HG03097 (cell line): Measurements from ENCODE around the gene EYS.

ENCODE experiments used
- ATAC-seq: cut with Tn5 transposase; IDR thresholded peaks from one replicate; pipeline ENCODE4 v1.9.1; 2021; ENCODE audit not compliant: unreplicated experiment, low FRiP score

Gene EYS

DNA sequence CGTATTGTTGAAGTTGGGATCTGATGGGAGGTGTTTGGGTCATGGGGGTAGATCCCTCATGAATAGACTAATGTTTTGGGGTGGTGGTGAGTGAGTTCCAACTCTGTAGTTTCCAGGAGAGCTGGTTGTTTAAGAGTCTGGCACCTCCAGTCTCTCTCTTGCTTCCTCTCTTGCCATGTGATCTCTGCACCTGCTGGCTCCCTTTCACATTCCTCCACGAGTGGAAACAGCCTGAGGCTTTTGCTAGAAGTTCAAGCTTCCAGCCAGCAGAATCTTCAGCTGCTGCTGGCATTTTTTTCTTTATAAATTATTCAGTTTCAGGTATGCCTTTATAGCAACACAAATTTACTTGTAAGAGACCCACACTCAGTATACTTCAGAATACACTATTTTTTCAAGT, 1021.6 kb downstream of the EYS start:
- ATAC-seq: no peak

DNA sequence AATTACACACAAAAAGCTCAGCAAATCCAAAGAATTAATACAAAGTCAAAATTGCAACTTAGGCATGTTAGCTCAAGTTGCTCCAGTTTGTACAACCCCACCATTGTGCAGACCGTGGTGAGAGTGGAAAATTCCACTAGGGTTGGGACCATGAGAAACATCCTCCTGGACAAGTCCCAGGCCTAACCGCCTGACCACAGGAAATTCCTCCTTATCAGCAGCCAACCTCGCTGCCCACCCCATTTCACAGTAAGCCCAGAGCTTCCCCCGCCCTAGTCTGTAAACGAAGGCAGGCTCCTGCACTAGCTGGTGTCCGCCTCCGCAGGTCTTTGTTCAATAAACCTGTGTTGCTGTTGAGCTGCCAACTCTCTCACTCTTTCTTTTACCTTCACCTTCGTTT, 1023.3 kb downstream of the EYS start:
- no peak for ATAC-seq

DNA sequence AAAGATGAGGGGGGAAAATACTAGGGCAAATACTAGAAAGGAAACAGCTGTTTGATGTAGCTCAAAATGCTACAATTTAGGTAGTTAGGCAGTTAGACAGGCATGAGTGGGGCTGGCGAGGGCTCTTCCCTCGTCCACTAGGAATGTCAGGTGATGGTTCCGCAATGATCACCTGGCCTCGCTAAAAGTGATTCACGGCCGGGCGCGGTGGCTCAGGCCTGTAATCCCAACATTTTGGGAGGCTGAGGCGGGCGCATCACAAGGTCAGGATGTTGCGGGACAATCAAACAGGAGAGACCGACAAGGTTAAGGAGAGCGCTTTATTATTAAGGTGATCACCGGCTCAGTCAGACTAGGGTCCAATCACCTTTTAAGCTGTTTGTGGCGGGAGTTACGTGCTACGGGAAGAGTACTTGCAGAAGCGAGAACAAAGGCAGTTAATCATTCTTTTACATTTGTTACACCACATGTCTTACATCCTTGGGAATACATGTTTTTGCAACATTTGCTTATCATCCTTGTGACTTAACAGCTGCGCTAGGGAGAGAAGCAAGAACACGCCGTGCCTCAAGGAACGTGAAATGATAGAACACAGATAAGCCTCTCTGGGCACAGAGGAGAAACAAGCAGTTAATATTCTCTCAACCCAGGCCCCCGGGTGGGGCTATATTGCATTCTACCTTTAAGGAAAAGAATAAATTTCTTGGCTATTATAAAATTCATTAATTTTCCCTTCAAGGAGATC, 1025.4 kb downstream of the EYS start:
- ATAC-seq: no peak

DNA sequence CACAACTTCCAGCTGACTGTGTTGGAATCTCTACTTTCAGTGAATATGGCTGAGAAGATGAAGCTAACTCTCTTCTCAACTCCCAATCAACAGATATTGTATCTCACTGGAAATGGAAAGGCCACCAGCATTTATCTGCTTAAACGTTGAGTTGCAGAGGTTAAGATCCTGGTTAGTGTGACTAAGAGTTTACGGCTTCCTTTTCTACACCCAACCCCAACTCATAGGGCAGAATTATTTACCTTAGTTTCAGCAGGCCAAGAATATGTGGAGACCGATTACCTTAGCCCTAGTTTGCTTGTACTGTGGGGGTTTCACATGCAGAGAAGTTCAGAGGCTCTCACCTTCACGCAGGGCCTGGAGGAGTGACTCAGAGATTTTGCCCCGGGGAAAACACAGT, 1026.6 kb downstream of the EYS start:
- ATAC-seq: no peak

DNA sequence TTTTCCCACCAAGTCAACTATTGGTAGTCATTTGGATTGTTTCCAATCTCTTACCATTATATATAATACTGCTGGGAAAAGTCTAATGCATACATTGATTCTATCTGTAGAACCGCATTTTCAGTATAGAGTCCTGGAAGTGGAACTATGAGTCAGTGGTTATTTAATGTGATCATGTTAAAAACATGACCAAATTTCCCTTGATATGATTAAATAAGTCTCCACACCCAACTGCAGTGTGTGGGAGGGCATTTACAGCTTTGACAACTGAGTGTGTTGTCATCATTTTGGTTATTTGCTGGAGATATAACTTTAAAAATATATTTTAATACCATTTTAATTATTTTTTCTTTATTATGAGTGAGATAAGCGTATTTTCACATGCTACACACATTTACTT, 1027.6 kb downstream of the EYS start:
- ATAC-seq: no peak

DNA sequence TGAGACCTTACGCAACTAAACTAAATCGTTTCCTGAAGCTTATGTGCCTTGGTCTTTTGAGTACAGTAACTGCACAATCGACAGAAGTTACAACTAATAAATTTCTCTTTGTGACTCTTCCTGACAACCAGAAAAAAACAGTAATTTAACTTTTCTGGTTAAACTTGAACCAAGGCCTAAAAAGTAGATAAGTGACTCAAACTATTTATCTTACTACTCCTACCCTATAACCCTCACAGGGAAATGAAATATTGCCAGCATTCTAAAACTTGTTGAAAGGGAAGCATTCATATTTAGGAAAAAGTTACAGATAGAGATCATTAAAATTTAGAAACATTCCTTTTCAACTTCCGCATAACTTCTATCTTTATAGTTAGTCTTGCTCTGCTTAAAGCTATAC, 1034.4 kb downstream of the EYS start:
- ATAC-seq: no peak

DNA sequence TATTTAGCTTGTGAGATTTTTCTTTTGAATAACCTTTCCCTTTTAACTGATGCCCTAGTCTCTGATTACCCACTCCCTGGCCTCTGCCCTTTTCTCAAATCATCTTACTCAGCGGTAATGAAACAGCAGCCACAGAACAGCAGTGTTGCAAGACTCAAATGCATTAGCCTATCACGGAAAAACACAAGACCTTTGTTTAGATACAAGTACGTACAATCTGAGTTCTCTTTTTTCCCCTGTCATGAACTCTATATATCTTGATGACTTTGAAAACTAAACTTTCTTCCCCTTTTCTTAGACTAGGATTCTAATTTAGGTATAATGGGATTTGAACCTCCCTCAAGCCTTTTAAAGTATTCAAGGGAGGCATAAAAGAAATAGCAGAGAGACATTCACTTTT, 1034.9 kb downstream of the EYS start:
- ATAC-seq: no peak

DNA sequence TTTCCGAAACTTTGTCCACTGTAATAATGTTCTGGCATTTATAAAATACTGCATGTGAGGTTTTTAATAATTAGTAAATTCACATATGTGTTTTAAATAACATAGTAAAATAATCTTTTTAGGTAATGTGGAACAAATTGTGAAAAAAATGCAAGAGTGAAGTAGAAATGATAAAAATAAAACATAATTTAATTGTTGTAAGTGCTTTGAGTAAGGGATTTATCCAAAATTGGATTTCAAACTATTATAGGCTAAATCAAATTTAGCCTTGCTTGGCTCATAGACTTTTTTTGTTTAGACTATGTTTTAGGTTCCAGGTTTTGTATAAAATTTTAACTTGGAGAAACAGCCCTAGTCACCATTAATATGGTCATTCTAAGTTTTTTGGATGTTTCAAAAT, 1041.9 kb downstream of the EYS start:
- no peak for ATAC-seq

DNA sequence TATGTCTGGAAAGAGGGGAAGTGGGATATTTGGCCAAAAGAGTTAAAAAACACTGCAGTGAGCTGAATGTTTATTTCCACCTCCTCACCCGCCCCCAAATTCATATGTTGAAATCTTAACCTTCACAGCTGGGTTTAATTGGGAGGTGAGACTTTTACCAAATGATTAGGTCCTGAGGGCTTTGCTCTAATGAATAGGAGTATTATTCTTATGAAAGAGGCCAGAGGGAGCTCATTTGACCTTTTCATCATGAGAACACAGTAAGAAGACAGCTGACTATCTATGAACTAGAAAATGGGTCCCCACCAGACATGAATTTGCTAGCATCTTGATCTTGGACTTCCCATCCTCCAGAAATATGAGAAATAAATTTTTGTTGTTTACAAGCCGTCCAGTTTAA, 1042.5 kb downstream of the EYS start:
- ATAC-seq: no peak

DNA sequence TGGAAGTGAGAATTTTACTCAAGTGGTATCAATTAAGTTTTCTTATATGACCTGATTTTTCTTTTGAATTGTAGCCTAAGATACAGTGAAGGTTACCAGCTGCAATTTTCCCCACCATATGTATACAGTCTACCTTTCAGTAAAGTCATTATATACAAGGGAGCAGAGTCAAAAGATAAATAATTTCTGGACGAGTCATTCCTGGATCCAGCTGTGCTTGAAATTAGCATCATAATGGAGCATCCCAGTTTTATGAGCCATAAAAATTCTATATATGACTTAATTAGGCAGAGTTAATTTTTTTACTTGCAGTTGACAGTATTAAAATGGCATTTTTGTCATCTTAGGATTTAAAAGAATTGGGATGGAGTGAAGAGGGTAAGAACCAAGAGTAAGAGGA, 1063.0 kb downstream of the EYS start:
- no peak for ATAC-seq

DNA sequence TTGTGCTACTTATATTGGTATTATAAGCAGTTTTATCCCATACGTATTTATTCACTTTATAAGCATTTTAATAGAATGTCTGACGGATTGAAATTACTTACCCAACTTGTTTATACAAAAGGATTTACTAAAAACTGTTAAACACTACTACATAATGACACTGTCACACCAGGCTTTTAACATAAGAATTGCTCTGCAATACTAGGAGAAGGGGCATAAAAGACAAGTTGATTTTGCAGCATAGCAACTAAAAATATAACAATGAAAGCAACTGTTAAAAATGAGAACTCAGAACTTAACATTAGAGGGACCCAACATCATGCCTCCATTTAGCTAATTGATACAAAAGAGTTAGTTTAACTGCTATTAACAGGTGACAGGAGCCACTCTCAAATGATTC, 1076.1 kb downstream of the EYS start:
- no peak for ATAC-seq

DNA sequence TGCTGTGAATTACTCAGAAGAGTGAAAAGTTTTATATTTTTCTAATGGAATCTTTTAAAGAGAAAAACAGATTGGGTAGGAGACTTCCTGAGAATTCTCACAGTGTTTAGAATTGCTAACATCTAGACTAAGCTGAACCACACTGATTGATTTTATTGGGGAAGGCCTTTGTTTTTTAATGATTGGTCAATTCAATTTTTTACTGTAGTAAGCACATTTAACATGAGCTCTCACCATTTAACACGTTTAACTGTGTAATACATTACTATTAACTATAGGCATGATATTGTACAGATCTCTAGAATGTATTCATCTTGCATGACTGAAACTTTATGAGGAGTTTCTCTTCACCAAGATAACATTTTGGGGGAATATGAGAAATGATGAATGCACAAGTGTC, 1084.1 kb downstream of the EYS start:
- ATAC-seq: no peak

DNA sequence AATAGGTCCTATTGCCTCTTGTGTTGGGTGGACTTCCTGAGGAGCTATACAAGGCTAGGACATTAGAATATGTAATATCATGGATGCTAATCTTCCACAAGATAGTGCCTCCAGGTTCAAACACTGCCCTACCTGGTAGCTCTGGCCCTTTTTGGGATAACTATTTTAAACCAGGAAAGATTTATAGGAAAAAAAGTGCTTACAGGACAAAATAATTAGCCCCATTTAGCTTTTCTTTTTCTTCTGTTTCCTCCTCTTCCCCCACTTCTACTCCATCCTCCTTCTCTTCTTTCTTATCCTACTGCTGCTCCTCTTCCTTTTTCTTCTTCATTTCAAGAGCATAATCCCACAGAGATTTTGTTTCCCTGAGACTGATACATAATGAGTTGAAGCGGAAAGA, 1104.0 kb downstream of the EYS start:
- no peak for ATAC-seq

DNA sequence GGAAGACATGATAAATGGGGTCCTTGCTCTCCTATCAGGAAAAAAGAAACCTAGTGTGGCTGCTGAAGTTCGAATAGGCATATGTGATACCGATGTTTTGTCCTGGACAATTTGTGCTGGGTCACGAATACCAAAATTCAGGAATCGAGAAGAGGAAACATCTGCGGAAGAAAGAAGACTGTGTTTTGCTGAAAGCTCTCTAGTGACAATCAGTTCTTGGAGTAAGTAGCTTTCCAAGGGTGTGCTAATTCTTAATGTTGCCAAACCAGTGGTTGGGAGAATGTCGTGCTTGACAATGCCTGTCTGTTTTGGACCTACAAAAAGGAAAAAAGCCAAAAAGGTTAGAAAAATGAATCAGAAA, 1115.4 kb downstream of the EYS start:
- no peak for ATAC-seq

DNA sequence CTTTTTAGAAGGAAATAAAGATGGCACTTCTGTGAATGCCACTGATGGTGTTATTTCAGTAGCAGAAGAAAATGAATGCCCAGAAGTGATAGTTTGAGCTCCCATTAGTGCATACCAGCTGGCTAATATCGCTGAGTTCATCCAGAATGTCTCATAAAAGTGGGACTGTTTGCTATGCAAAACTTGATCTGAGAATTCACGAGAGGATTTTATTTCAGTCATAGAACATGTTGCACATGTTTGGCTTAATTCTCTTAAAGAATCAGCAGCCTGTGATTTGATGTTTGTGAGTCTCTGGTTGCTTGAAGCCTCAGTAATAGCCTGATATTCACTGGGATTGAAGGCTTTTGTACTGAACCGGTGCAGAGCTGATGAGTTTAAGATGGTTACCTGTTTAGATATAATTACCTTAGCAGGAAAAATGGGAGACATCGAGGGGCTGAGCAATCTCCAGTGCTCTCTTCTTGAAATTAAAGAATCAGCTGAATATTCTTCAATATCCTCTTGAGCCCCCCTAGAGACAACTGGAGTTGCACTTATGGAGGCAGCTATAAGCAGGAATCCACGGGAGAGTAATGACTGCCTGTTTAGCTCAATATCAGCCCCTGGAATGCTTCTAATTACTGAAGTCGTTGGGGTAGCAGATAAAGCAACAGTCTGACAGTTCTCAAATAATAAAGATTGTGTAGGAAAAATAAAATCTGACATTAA, 1115.9 kb downstream of the EYS start:
- ATAC-seq: no peak

DNA sequence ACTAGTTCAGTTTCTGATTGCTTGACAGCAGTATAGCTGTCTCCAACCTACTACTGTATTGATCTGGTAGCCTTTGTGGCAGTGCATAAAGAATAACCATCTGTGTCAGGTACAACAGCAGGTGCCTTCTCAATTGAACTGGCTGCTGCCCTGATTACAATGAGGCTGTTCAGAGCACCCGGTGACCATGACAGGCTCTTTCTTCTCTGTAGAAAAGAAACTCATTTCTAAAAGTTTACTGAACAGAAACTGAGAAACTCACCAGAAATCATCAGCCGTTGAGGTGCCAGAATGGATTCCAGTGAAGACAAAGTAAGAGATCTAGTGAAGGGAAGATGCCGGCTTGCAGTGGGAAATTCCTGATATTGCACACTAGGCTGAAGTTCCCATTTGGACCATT, 1117.1 kb downstream of the EYS start:
- ATAC-seq: no peak

DNA sequence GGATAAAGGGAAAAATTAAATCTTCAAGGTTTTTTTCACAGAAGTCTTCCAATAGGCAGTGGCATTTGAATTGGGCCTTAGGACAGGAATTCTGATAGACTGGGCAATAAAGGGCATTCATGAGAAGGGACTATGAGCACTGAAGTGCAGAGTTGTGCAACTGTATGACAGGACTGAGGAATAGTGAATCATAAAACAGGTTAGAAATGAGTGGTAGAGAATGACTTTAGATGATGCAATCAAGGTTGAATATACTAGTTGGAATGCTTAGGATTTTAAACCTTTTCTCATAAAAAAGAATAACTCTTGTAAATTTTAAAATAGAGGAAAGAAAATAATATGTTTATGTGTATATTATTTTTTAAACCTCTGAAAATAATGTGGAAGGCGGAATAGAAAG, 1126.7 kb downstream of the EYS start:
- no peak for ATAC-seq

DNA sequence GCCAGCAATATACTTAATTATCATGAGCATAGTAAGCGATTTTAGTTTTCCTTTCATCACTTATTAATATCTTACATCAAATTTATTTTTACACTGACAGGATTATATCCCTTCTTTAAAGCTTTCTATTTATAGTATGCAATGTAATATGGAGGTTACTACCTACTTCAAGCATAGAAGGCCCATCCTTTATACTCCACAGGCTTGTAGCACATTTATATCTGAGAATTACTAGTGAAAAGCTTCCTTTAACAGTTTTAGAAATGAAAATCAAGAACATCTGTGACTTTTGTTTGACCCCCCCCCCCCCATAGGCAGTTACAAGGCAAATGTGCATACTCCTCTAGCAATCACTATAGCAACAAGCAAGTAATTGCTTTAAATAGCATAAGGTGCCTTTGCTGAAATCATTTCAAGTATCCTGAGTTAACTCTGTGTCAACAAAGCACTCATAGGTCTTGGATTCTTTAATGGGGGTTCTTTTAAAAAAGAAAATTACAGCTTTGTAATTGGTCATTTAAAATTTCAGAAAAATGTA, 1153.7 kb downstream of the EYS start:
- no peak for ATAC-seq

DNA sequence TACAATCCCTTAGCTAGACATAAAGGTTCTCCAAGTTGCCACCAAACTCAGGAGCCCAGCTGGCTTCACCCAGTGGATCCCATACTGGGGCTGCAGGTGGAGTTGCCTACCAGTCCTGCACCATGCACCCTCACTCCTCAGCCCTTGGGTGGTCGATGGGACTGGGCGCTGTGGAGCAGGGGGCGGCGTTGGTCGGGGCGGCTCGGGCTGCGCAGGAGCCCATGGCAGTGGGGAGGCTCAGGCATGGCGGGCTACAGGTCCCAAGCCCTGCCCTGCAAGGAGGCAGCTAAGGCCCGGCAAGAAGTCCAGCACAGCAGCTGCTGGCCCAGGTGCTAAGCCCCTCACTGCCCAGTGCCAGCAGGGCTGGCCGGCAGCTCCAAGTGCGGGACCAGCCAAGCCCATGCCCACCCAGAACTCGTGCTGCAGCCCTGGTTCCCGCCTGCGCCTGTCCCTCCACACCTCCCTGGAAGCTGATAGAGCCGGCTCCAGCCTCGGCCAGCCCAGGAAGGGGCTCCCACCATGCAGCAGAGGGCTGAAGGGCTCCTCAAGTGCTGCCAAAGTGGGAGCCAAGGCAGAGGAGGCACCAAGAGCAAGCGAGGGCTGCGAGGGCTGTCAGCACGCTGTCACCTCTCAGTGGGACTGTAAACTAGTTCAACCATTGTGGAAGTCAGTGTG, 1159.3 kb downstream of the EYS start:
- no peak for ATAC-seq

DNA sequence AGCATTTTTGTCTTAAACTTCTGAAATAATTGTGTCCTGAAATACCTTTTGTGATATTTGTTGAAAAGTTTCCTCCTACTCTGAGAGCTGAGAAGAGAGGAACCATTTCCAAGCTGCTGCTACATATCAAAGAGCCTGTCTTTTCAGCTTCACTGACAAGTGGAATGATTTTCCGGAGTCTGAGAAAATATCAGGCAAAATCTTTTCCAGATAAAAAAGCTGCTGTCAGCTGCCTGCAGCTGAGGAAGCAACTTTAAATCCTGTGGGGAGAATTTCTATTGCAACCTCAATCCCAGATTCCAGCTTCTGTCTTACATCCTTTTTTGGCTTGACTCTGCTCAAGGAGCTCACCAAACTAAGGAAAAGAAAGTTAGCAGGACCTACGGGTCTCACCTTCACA, 1167.1 kb downstream of the EYS start:
- no peak for ATAC-seq

DNA sequence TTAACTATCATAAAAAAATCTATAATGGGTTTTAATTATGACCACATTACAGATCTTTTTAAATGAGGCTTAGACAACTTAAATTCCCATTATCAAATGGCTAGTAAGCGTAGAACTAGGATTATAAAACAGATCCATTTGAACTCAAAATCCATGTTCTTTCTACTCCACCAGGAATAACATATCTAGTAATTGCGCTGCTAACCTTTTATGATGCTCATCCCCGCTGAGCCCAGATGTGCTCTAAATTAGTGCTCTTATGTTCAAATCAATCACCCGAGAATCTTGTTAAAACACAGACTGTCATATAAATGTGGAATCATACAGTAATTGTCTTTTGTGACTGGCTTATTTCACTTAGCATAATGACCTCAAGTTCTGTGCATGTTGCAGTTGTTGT, 1168.3 kb downstream of the EYS start:
- ATAC-seq: no peak

DNA sequence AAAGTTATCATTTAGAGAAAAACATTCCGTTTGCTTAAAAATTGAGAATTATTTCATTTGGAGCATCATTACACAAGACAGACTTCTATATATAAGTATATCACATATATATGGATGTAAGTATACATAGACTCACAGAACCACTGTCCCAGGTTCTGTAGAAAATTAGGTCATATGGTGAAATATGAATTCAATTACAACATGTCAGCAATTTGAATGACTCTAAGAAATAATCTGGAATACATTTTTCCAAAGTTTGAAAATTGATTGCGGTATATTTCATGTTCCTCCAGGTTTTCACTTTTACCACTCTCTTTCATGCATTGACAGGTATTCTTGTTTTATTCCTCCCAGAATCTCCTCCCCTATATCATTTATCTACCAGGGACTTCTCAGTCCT, 1179.1 kb downstream of the EYS start:
- no peak for ATAC-seq
